Breast epithelium (tissue), 3 donors: ENCODE measurements around the gene AQP9.

ENCODE experiments used
- CTCF ChIP-seq, 3 donors: fragments of 450-650 bp; IDR thresholded peaks; one replicate each; pipeline ENCODE4 v1.5.1; 2016 to 2017; ENCODE audit warnings: antibody characterized with exemption in 3 of 3, mild to moderate bottlenecking in 3 of 3, moderate library complexity in 3 of 3
- POLR2AphosphoS5 ChIP-seq, 3 donors: sonication (generic); formaldehyde crosslinking; IDR thresholded peaks; one replicate each; pipeline ENCODE4 v1.6.1; 2017; ENCODE audit warnings: antibody characterized with exemption in 3 of 3

GRCh38 chr15:58139989-58140522 lies 1.9 kb downstream of the AQP9 start:
- no peak for TF ChIP-seq CTCF (IDR thresholded peaks at IDR 0.05)
- no peak for TF ChIP-seq POLR2AphosphoS5 (IDR thresholded peaks at IDR 0.05)
